OCI-LY1 (cell line): ENCODE measurements around the gene ARMC3.

Source experiments
- H2AFZ ChIP-seq: fragments of 200-600 bp; sonication (generic), shearing (Covaris generic); 2 replicates; pipeline ENCODE4 v1.6.0; 2014; ENCODE audit warnings: antibody characterized with exemption, mild to moderate bottlenecking, low read length
- H3F3A ChIP-seq: fragments of 200-600 bp; sonication (generic), shearing (Covaris generic); 2 replicates; pipeline ENCODE4 v1.6.0; 2014; ENCODE audit warnings: mild to moderate bottlenecking, antibody characterized with exemption, low read length, moderate library complexity; ENCODE audit not compliant: insufficient read depth
- H3K27ac ChIP-seq: fragments of 200-600 bp; sonication (generic); 2 replicates; pipeline ENCODE4 v1.5.1; 2014; ENCODE audit warnings: low read length, mixed run types, mild to moderate bottlenecking, low read depth; ENCODE audit not compliant: poor library complexity, severe bottlenecking
- H3K27me3 ChIP-seq: fragments of 200-600 bp; sonication (generic); 2 replicates; pipeline ENCODE4 v1.6.0; 2014; ENCODE audit warnings: antibody characterized with exemption, mild to moderate bottlenecking, low read length, moderate library complexity; ENCODE audit not compliant: insufficient read depth
- H3K36me3 ChIP-seq: fragments of 200-600 bp; sonication (generic); 2 replicates; pipeline ENCODE4 v1.6.1; 2014; ENCODE audit warnings: mild to moderate bottlenecking, antibody characterized with exemption, low read length, moderate library complexity, mixed read lengths; ENCODE audit not compliant: insufficient read depth
- H3K4me1 ChIP-seq: fragments of 200-600 bp; sonication (generic); 2 replicates; pipeline ENCODE4 v1.5.1; 2014; ENCODE audit warnings: mild to moderate bottlenecking, low read length, moderate library complexity; ENCODE audit not compliant: insufficient read depth, severe bottlenecking
- H3K4me2 ChIP-seq: fragments of 200-600 bp; sonication (generic), shearing (Covaris generic); 2 replicates; pipeline ENCODE4 v1.6.1; 2014; ENCODE audit warnings: low read length
- H3K4me3 ChIP-seq: fragments of 200-600 bp; sonication (generic); 2 replicates; pipeline ENCODE4 v1.5.1; 2014; ENCODE audit warnings: low read length, low read depth, mild to moderate bottlenecking, mixed read lengths; ENCODE audit not compliant: poor library complexity, severe bottlenecking
- H3K79me2 ChIP-seq: fragments of 200-600 bp; shearing (Covaris generic); 2 replicates; pipeline ENCODE4 v1.6.1; 2016; ENCODE audit warnings: mixed run types, low read length, mixed read lengths; ENCODE audit not compliant: insufficient read depth
- H3K9ac ChIP-seq: fragments of 200-600 bp; sonication (generic), shearing (Covaris generic); 2 replicates; pipeline ENCODE4 v1.6.1; 2014; ENCODE audit warnings: mild to moderate bottlenecking, low read length, mixed read lengths
- H3K9me2 ChIP-seq: fragments of 200-600 bp; sonication (generic), shearing (Covaris generic); 2 replicates; pipeline ENCODE4 v1.6.1; 2014; ENCODE audit warnings: low read depth, mild to moderate bottlenecking, low read length, mixed read lengths
- H3K9me3 ChIP-seq: fragments of 200-600 bp; shearing (Covaris generic); 2 replicates; pipeline ENCODE4 v1.6.1; 2014; ENCODE audit warnings: low read length, mixed read lengths
- H4K20me1 ChIP-seq: fragments of 200-600 bp; sonication (generic), shearing (Covaris generic); 2 replicates; pipeline ENCODE4 v1.6.0; 2016; ENCODE audit warnings: mild to moderate bottlenecking, low read length; ENCODE audit not compliant: insufficient read depth
- CTCF ChIP-seq: fragments of 200-600 bp; sonication (generic), shearing (Covaris generic); IDR thresholded peaks from 2 replicates; pipeline ENCODE4 v1.5.1; 2017; ENCODE audit warnings: mild to moderate bottlenecking, antibody characterized with exemption, low read length, moderate library complexity, mixed read lengths
- EZH2 ChIP-seq: fragments of 200-600 bp; sonication (generic), shearing (Covaris generic); IDR thresholded peaks from 2 replicates; pipeline ENCODE4 v1.8.0; 2017; ENCODE audit warnings: borderline replicate concordance, mixed run types, mild to moderate bottlenecking, antibody characterized with exemption, low read length, moderate library complexity, mixed read lengths

Gene ARMC3

GRCh38 chr10:22954970-22955369 lies 27.1 kb downstream of the ARMC3 start:
- Histone ChIP-seq H3K4me1 (no peaks in the 10 kb centered on the region), H3K27me3 (no peaks in the 10 kb centered on the region)

GRCh38 chr10:22958338-22958737 lies 30.5 kb downstream of the ARMC3 start:
- Histone ChIP-seq H3F3A (no peaks in the 10 kb centered on the region), H4K20me1 (no peaks in the 10 kb centered on the region), H3K9me3 (no peaks in the 10 kb centered on the region), H3K9me2 (no peaks in the 10 kb centered on the region), H3K36me3 (no peaks in the 10 kb centered on the region), H3K4me3 (no peak overlapping the region), H3K4me1 (no peaks in the 10 kb centered on the region), H3K27me3 (no peaks in the 10 kb centered on the region), H3K4me2 (no peak overlapping the region), H2AFZ (no peak overlapping the region), H3K79me2 (no peaks in the 10 kb centered on the region), H3K9ac (no peak overlapping the region), H3K27ac (no peak overlapping the region)
- TF ChIP-seq EZH2 (no peak), CTCF (no peak)

More at GRCh38 chr10:22954970-22955369, 27.1 kb downstream of the ARMC3 start:
- no peak overlapping the region for H3K4me3 ChIP-seq
- no peaks in the 10 kb centered on the region for H3F3A ChIP-seq
- no peaks in the 10 kb centered on the region for H4K20me1 ChIP-seq
- no peak overlapping the region for H2AFZ ChIP-seq
- H3K4me2 ChIP-seq, result no peak overlapping the region
- H3K36me3 ChIP-seq, result no peaks in the 10 kb centered on the region
- TF ChIP-seq EZH2, result no peak
- no peak for TF ChIP-seq CTCF
- H3K27ac ChIP-seq, result no peak overlapping the region
- H3K79me2 ChIP-seq, result no peaks in the 10 kb centered on the region
- H3K9me2 ChIP-seq, result no peaks in the 10 kb centered on the region
- H3K9ac ChIP-seq, result no peak overlapping the region
- no peaks in the 10 kb centered on the region for H3K9me3 ChIP-seq

GRCh38 chr10:22959292-22959691 lies 31.4 kb downstream of the ARMC3 start:
- Histone ChIP-seq H3K9me3 (no peaks in the 10 kb centered on the region), H3K4me1 (no peaks in the 10 kb centered on the region), H4K20me1 (no peaks in the 10 kb centered on the region), H3K4me2 (no peak overlapping the region), H3K27me3 (no peaks in the 10 kb centered on the region), H3K9ac (no peak overlapping the region), H3K36me3 (no peaks in the 10 kb centered on the region), H3K4me3 (no peak overlapping the region), H3K79me2 (no peaks in the 10 kb centered on the region), H3K9me2 (no peaks in the 10 kb centered on the region), H3K27ac (no peak overlapping the region), H3F3A (no peaks in the 10 kb centered on the region), H2AFZ (no peak overlapping the region)
- TF ChIP-seq CTCF (no peak), EZH2 (no peak)
